HG02852 (cell line): ENCODE measurements around the gene RRAD.
"Not testable (repeated sequence)": the region's sequence is repeated elsewhere in the genome, so short reads cannot be mapped to it uniquely, and the experiment has no call there.

Source experiments
- ATAC-seq: cut with Tn5 transposase; IDR thresholded peaks from one replicate; pipeline ENCODE4 v1.9.1; 2021; ENCODE audit warnings: mild to moderate bottlenecking, moderate library complexity; ENCODE audit not compliant: unreplicated experiment

RRAD gene

DNA sequence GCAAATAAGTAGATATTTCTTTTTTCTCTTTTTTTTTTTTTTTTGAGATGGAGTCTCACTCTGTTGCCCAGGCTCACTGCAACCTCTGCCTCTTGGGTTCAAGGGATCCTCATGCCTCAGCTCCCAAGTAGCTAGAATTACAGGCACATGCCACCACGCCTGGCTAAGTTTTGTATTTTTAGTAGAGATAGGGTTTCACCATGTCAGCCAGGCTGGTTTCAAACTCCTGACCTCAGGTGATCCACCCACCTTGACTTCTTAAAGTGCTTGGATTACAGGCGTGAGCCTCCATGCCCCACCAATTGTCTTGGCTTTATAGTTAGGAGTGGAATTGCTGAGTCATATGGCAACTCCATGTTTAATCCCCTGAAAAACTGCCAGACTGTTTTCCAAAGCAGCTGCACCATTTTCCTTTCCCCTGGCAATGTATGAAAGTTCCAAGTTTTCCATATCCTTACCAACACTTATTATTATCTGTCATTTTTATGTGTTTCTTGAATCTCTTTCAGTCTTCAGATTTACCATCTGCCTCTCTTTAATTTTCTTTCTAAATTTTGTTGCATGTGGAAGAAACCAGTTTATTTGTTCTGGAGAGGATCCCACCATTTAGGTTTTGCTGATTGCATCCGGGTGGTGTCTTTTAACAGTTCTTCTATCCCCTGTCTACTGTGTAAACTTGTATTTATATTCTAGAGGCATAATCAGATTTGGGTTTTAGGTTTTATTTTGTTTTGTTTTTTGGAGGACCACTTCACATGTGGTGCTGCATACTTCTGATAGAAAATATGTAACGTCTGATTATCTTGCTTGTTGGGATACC is 25.8 kb upstream of the RRAD start:
- ATAC-seq = no peak

DNA sequence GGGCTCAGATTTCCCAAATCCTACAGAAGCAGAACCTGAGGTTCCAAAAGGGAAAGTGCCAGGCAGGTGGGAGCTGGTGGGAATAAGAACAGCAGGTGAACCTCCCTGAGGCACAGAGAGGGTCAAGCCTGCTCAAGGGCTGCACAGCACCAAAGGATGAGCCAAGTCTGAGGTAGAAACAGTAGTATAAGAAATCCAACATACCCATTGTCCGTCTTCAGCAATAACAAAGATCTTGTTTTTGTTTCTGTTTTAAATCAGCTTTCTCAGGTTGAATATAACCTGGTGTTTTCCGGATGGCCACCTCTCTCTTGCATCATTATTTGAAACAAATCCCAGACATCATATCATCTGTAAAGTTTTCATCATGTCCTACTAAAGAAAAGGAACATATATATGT is 25.1 kb upstream of the RRAD start:
- ATAC-seq = no peak

DNA sequence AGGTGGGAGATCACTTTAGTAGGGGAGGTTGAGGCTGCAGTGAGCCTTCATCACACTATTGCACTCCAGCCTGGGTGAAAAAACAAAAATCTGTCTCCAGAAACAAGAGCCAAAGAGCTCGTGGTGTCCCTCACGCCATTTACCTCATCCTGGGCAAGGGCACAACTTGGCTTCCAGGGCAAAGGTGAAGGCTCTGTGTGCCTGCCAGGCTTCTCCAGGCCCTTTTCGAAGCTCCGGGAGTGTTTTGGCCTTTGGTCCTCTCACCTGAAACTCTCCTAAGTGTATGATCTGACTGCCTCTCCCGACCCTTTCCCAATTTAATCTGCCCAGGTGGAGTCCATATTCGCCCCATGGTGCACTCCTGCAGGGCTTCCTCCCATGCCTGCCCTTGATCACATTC is 24.1 kb upstream of the RRAD start:
- no peak for ATAC-seq

DNA sequence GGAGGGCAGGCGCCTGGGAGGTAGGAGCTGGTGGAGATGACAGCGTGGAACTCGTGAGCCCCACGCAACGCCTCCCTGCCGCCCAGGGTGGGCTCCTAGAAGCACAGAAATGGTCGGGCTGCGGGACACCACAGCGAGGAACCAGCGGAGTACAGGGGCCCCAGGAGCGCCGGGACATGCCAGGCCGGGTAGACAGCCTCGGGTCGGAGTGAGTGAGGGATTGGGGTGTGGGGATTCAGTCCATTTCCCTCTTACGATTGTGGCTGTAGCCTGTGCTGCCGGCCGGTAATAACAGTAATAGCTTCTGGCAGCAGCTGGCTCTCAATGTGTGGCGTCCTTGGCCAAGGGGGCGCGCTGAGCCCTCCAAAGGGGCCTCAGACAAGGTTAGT is 23.5 kb upstream of the RRAD start:
- no peak for ATAC-seq

DNA sequence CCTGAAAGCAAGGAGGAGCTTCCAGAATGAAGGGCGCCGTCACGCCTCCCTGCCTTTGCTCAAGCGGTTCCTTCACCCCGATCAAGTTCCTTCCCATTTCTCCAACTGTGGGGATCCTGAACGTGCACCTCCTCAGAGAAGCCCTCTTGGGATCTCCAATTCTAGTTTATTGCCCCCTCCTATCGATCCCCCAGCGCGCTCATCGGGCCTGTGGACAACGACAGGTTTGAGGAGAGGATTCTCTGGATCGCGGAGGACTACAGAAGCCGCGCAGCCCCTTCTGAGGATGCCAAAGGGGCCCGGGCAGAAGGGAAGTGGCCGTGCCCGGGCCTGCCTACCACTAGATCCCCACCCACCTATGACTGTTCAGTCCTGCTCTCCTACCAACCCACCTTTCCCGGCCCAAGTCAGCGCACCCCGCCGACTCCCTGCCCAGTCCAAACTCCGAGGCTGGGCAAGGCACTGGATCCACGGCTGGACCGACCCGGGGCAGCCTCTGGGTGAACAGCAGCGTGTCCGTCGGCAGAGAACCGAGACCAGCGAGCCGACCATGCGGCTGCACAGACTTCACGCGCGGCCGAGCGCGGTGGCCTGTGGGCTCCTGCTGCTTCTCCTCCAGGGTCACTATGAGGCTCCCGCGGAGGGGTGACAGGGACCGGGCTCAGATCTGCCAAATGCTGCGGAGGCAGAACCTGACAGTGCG is 22.9 kb upstream of the RRAD start:
- ATAC-seq = no peak

DNA sequence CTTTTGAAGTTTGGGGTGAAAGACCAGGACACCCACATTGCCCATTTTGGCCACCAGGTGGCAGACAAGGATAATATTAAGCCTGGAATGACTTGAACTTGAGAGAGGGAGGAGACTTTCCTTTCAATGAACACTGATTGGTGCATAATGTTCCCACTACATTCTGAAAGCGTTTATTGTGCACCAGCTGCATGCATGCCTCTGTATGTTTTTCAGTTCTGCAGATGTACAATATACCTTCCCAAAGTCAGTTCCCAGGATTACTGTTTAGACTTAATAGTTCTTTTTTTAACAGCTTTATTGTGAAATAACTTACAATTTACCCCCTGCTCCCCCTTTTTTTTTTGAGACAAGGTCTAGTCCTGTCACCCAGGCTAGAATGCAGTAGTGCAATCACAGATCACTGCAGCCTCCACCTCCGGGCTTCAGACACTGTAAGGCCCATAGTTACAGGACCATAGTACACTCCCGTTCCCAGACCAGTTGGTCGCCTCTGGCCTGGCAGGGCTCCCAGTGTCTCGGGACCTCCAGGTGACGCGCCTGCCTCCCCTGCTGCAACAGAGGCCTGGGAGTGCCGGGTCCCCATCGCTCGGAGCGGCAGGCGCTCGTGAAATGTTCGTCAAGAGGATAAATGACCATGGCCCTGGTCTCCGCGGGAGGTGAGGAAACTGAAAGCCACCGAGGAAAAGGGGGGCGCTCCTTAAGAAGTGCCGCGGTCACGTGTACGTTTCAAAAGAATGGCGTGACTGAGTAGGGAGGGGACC is 22.1 kb upstream of the RRAD start:
- peak; percentile 77 for ATAC-seq

GRCh38 chr16:66946974-66947301 is 21.6 kb upstream of the RRAD start:
- ATAC-seq = no peak

- ATAC-seq = no peak
Measured at GRCh38 chr16:66946541-66946940, 21.2 kb upstream of the RRAD start.

- ATAC-seq = no peak
Measured at GRCh38 chr16:66945939-66946338, 20.6 kb upstream of the RRAD start.

DNA sequence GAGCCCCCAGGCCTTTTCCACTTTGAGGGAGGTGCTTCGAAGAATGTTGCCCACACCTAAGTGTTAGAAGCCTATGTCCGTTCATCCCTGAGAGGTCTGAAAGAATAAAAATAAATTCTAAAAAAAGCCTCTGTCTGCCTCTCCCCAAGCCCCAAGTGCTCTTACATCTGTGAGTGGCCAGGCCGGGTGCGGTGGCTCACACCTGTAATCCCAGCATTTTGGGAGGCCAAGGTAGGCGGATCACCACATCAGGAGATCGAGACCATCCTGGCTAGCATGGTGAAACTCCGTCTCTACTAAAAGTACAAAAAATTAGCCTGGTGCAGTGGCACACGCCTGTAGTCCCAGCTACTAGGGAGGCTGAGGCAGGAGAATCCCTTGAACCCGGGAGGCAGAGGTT is 19.6 kb upstream of the RRAD start:
- ATAC-seq = not testable (repeated sequence)

DNA sequence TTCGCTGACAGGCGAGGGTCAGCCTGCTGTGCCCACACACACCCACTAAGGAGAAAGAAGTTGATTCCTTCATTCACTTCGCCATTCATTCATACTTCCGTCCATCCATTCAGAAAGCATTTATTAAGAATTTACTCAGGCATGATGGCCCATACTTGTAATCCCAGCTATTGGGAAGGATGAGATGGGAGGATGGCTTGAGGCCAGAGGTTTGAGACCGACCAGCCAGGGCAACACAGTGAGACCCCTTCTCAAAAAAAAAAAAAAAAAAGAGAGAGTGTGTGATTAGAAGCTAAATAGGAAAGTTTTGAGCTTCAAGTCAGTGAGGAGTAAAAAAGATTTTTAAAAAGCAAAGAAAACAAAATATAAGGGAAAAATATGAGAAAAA is 18.7 kb upstream of the RRAD start:
- ATAC-seq = no peak

DNA sequence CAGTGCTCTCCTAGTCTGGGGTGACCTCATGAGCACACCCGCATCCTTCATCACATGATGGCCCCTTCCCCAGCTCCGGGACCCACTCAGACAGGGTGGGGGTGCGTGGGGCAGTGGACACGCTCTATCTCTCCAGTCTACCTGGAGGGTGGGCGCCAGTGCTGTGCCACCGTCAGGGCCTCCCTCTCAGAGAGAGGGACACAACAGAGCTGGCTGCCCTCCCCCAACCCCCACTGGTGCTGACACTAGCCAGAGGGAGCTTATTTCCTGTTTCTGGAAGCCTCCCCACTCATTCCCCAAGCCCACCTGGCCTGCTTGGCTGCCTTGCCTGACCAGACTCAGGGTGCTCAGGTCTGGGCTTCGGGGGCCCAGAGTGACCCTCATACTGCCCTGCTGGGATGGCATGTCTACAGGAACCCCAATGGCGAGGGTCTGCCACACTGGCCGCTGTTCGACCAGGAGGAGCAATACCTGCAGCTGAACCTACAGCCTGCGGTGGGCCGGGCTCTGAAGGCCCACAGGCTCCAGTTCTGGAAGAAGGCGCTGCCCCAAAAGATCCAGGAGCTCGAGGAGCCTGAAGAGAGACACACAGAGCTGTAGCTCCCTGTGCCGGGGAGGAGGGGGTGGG is 18.2 kb upstream of the RRAD start:
- no peak for ATAC-seq

GRCh38 chr16:66942981-66943380 is 17.6 kb upstream of the RRAD start:
- ATAC-seq = no peak

- ATAC-seq = no peak
Measured at GRCh38 chr16:66940236-66940635, 14.9 kb upstream of the RRAD start.

DNA sequence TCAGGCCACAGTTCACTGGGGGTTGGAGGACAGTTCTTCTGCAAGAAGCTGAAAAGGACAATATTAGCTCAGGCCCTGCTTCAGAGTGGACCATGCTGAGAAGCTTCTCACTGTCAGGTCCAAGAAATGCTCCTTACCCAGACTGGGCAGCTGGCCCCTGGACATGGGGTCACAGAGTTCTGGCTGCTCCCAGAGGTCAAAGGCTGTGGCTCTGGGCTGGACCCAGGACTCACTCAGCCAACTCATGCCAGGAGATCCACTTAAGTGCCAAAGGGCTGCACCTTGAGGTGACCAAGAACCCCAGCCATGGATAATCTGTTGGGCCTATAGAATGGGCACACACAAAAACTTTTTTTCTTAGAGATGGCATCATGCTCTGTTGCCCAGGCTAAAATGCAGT is 14.0 kb upstream of the RRAD start:
- no peak for ATAC-seq

- ATAC-seq = no peak
Measured at GRCh38 chr16:66937725-66938337, 12.5 kb upstream of the RRAD start.

DNA sequence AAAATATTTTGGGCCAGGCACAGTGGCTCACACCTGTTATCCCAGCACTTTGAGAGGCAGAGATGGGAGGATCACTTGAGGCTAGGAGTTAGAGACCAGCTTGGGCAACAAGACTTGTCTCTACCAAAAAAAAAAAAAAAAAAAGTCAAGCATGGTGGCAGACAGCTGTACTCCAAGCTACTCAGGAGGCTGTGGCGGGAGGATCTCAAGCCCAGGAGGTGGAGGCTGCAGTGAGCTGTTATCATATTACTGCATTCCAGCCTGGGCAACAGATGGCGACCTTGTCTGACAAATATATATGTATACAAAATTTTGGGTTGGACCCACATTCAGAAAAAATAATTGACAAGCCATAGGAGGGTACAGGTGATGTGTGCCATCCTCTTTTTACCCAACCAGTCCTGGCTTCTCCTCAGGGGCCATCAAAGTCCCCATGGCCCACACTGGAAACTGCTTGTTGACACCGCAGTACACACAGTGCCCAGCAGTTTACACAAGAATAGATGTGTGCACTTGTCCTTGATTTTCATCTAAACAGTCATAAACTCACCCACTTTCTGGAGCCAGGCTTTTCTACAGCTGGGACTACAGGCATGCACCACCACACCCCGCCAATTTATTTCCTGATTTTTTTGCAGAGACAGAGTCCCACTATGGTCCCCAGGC is 11.7 kb upstream of the RRAD start:
- ATAC-seq = no peak

DNA sequence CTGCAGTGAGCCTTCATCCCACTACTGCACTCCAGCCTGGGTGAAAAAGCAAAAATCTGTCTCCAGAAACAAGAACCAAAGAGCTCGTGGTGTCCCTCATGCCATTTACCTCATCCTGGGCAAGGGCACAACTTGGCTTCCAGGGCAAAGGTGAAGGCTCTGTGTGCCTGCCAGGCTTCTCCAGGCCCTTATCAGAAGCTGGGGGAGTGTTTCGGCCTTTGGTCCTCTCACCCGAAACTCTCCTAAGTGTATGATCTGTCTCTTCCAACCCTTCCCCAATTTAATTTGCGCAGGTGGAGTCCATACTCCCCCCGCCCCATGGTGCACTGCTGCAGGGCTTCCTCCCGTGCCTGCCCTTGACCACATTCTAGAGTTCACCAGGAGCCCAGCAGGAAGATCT is 11.1 kb upstream of the RRAD start:
- ATAC-seq = no peak

- ATAC-seq = no peak
Measured at GRCh38 chr16:66935314-66936011, 10.1 kb upstream of the RRAD start, which contains the start of gene CES2. CES2 (plus strand) TSS chr16:66935516; CDS start chr16:66935636, 120 bp downstream.

GRCh38 chr16:66934839-66935313 is 9.5 kb upstream of the RRAD start:
- not testable (repeated sequence) for ATAC-seq
